Lung (tissue), 12 donors: ENCODE data around the gene CCDC6. TPM values are rescaled to one million over a fixed set of nuclear protein-coding genes. Genes with fewer than 3 reads are reported as not detected.

Experiments used
- ATAC-seq: fragments of 200-7000 bp; cut with Tn5 transposase; one replicate; pipeline ENCODE4 v1.9.1; 2020; ENCODE audit warnings: moderate number of reproducible peaks; ENCODE audit not compliant: insufficient read depth, low FRiP score
- DNase-seq, 3 donors: peaks; one replicate each; pipeline ENCODE4 v3.0.0-alpha.2; 2013 to 2017
- H3K27ac ChIP-seq, 2 donors: one replicate each; pipeline ENCODE4 v1.5.1; 2013; ENCODE audit warnings: mild to moderate bottlenecking in 2 of 2, moderate library complexity in 2 of 2, control low read depth in 1 of 2, inconsistent platforms in 1 of 2, low read depth in 1 of 2, low read length in 1 of 2
- H3K27me3 ChIP-seq, 3 donors: one replicate each; pipeline ENCODE4 v1.5.1; 2013; ENCODE audit warnings: low read length in 2 of 3; ENCODE audit not compliant: control insufficient read depth in 3 of 3, insufficient read depth in 3 of 3
- H3K36me3 ChIP-seq, 4 donors: one replicate each; pipeline ENCODE4 v1.5.1; 2013; ENCODE audit warnings: low read length in 4 of 4, mild to moderate bottlenecking in 1 of 4, moderate library complexity in 1 of 4; ENCODE audit not compliant: control insufficient read depth in 4 of 4, insufficient read depth in 4 of 4
- H3K4me1 ChIP-seq, 5 donors: one replicate each; pipeline ENCODE4 v1.5.1; 2013; ENCODE audit warnings: low read length in 5 of 5, mild to moderate bottlenecking in 2 of 5, moderate library complexity in 1 of 5; ENCODE audit not compliant: control insufficient read depth in 5 of 5, insufficient read depth in 5 of 5
- H3K4me3 ChIP-seq: one replicate; pipeline ENCODE4 v1.5.1; 2013; ENCODE audit warnings: mild to moderate bottlenecking, control low read depth, moderate library complexity
- H3K9ac ChIP-seq, 2 donors: one replicate each; pipeline ENCODE4 v1.5.1; 2013; ENCODE audit warnings: low read length in 2 of 2, control low read depth in 1 of 2; ENCODE audit not compliant: insufficient read depth in 1 of 2
- H3K9me3 ChIP-seq, 4 donors: one replicate each; pipeline ENCODE4 v1.5.1; 2013; ENCODE audit warnings: low read length in 3 of 4, mild to moderate bottlenecking in 1 of 4, moderate library complexity in 1 of 4; ENCODE audit not compliant: control insufficient read depth in 4 of 4, insufficient read depth in 3 of 4
- WGBS, 2 donors: extraction: QIAGEN DNeasy Blood & Tissue Kit; methylation state at CpG; one replicate each; pipeline ENCODE4 v1.1.7; 2013; 5-methylcytosine and 5-hydroxymethylcytosine counted together
- polyA plus RNA-seq, 2 donors: library from polyadenylated mRNA; stranded (reverse); fragments of 200-250 nt; gene quantifications; one replicate each; pipeline ENCODE4 v1.2.1, GENCODE V29; 2013
- total RNA-seq, 2 donors: library from RNA; depleted of rRNA in 1 of 2; stranded (reverse); fragments of >200 nt in 1 of 2; gene quantifications; one replicate each; pipeline ENCODE4 v1.2.1, GENCODE V29; 2014 to 2021
- TF ChIP-seq, protein P1 (sequence below): IDR thresholded peaks from 2 replicates; pipeline ENCODE4 v1.5.1; 2012; ENCODE audit warnings: mild to moderate bottlenecking; ENCODE audit errors: control extremely low read depth, extremely low read depth
- donor health status: control.
- donor health status: control.
- donor health status: Bipolar disorder and iron deficiency.
- donor health status: healthy.
- donor health status: DM: yes; HTN: yes; CAD: no.

The CCDC6 gene
- total and polyA plus RNA-seq, 4 donors = 13.2 to 77.2 (median 28.1) TPM

GRCh38 chr10:59757966-59758365 lies 148.4 kb downstream of the CCDC6 start:
- ATAC-seq = no peak
- TF ChIP-seq, protein P1, sequence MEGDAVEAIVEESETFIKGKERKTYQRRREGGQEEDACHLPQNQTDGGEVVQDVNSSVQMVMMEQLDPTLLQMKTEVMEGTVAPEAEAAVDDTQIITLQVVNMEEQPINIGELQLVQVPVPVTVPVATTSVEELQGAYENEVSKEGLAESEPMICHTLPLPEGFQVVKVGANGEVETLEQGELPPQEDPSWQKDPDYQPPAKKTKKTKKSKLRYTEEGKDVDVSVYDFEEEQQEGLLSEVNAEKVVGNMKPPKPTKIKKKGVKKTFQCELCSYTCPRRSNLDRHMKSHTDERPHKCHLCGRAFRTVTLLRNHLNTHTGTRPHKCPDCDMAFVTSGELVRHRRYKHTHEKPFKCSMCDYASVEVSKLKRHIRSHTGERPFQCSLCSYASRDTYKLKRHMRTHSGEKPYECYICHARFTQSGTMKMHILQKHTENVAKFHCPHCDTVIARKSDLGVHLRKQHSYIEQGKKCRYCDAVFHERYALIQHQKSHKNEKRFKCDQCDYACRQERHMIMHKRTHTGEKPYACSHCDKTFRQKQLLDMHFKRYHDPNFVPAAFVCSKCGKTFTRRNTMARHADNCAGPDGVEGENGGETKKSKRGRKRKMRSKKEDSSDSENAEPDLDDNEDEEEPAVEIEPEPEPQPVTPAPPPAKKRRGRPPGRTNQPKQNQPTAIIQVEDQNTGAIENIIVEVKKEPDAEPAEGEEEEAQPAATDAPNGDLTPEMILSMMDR = no peak
- Histone ChIP-seq H3K27ac (no peak overlapping the region), H3K9me3 (peaks cover 0 to 2% (median 0%) of the 10 kb centered on the region in 4 donors), H3K4me3 (no peak overlapping the region), H3K27me3 (no peaks in the 10 kb centered on the region), H3K36me3 (no peaks in the 10 kb centered on the region), H3K9ac (no peak overlapping the region), H3K4me1 (no peaks in the 10 kb centered on the region)
- no peak for DNase-seq
- 63 to 64% methylated on average over 3 of the region's 3 CpGs for WGBS, 2 donors

- TF ChIP-seq, protein P1 = no peak
- Histone ChIP-seq H3K4me1 (no peaks in the 10 kb centered on the region), H3K27ac (no peak overlapping the region), H3K27me3 (no peaks in the 10 kb centered on the region), H3K36me3 (no peaks in the 10 kb centered on the region), H3K4me3 (no peak overlapping the region), H3K9me3 (no peaks in the 10 kb centered on the region), H3K9ac (no peak overlapping the region)
- ATAC-seq (no peak), DNase-seq (no peak)
- 91 to 95% methylated on average over 4 of the region's 4 CpGs for WGBS, 2 donors
These were observed 151.4 kb downstream of the CCDC6 start for GRCh38 chr10:59754951-59755350.

GRCh38 chr10:59753267-59753666 lies 153.1 kb downstream of the CCDC6 start, which contains the start of gene MRLN:
Gene MRLN, minus strand, starts transcription at chr10:59753455.
- ATAC-seq = no peak

More at GRCh38 chr10:59753267-59753666, 153.1 kb downstream of the CCDC6 start, which contains the start of gene MRLN:
- H3K27ac ChIP-seq = no peak within 1 kb of the TSS
- WGBS, 2 donors = 70 to 88% methylated on average over 3 of the region's 3 CpGs
- DNase-seq = no peak
- no peaks in the 10 kb centered on the region for H3K36me3 ChIP-seq
- no peaks in the 10 kb centered on the region for H3K9me3 ChIP-seq
- TF ChIP-seq, protein P1 = no peak
- no peak within 1 kb of the TSS for H3K9ac ChIP-seq
- no peaks in the 10 kb centered on the region for H3K4me1 ChIP-seq
- H3K4me3 ChIP-seq = no peak within 1 kb of the TSS
- H3K27me3 ChIP-seq = no peaks in the 10 kb centered on the region
